ENCODE data around the gene EXT2. TPM values are rescaled to one million over a fixed set of nuclear protein-coding genes. Genes with fewer than 3 reads are reported as not detected.

The EXT2 gene
- total RNA-seq, 1 donor from 2014 or later: 67.7 TPM

- H3K9ac ChIP-seq (ENCODE audit: low read length): no peak overlapping the region
- DNase-seq (ENCODE audit: low read depth) (no peak), FAIRE-seq (no peak)
- H2AFZ ChIP-seq (ENCODE audit: low read depth, low read length): no peak overlapping the region
- Mint-ChIP-seq H3K27ac (ENCODE audit: unreplicated experiment) (no peak overlapping the region), H3K36me3 (ENCODE audit: low read depth, unreplicated experiment) (no peaks in the 10 kb centered on the region), H3K9me3 (ENCODE audit: unreplicated experiment) (peaks cover 3% of the 10 kb centered on the region), H3K4me3 (ENCODE audit: unreplicated experiment) (no peak overlapping the region), H3K27me3 (ENCODE audit: low read depth, unreplicated experiment) (peaks cover 30% of the 10 kb centered on the region), H3K4me1 (ENCODE audit: low read depth, unreplicated experiment) (no peaks in the 10 kb centered on the region)
- no peak overlapping the region for H3K27ac ChIP-seq (ENCODE audit: low read depth, low read length)
- H4K20me1 ChIP-seq (ENCODE audit: insufficient read depth, low read length): no peaks in the 10 kb centered on the region
- H3K9me3 ChIP-seq (ENCODE audit: insufficient read depth, low read depth, low read length): no peaks in the 10 kb centered on the region
- no peak overlapping the region for H3K4me2 ChIP-seq (ENCODE audit: low read length)
- no peak overlapping the region for H3K4me3 ChIP-seq (ENCODE audit: insufficient read depth, low read depth, low read length)
- H3K79me2 ChIP-seq (ENCODE audit: insufficient read depth, low read length): no peaks in the 10 kb centered on the region
- H3K36me3 ChIP-seq (ENCODE audit: insufficient read depth, low read length): no peaks in the 10 kb centered on the region
- H3K27me3 ChIP-seq (ENCODE audit: insufficient read depth, low read length): peaks cover 2% of the 10 kb centered on the region
- H3K4me1 ChIP-seq (ENCODE audit: insufficient read depth, low read length): no peaks in the 10 kb centered on the region
- TF ChIP-seq EZH2 (IDR thresholded peaks at IDR 0.05; ENCODE audit: insufficient read depth, low read length): no peak
- no peak for TF ChIP-seq CTCF (IDR thresholded peaks at IDR 0.05; ENCODE audit: insufficient read depth, low read depth, low read length)
Measured at GRCh38 chr11:44275961-44276550, 180.6 kb downstream of the EXT2 start.

GRCh38 chr11:44277196-44278090, 182.0 kb downstream of the EXT2 start:
- Mint-ChIP-seq H3K4me3 (ENCODE audit: unreplicated experiment) (no peak overlapping the region), H3K36me3 (ENCODE audit: low read depth, unreplicated experiment) (no peaks in the 10 kb centered on the region), H3K9me3 (ENCODE audit: unreplicated experiment) (no peaks in the 10 kb centered on the region), H3K27me3 (ENCODE audit: low read depth, unreplicated experiment) (peaks cover 31% of the 10 kb centered on the region), H3K4me1 (ENCODE audit: low read depth, unreplicated experiment) (no peaks in the 10 kb centered on the region), H3K27ac (ENCODE audit: unreplicated experiment) (no peak overlapping the region)
- Histone ChIP-seq H3K4me3 (ENCODE audit: insufficient read depth, low read depth, low read length) (no peak overlapping the region), H3K9me3 (ENCODE audit: insufficient read depth, low read depth, low read length) (no peaks in the 10 kb centered on the region), H2AFZ (ENCODE audit: low read depth, low read length) (no peak overlapping the region), H3K79me2 (ENCODE audit: insufficient read depth, low read length) (no peaks in the 10 kb centered on the region), H3K27ac (ENCODE audit: low read depth, low read length) (no peak overlapping the region), H3K9ac (ENCODE audit: low read length) (no peak overlapping the region), H3K27me3 (ENCODE audit: insufficient read depth, low read length) (peaks cover 2% of the 10 kb centered on the region), H3K4me1 (ENCODE audit: insufficient read depth, low read length) (no peaks in the 10 kb centered on the region), H4K20me1 (ENCODE audit: insufficient read depth, low read length) (no peaks in the 10 kb centered on the region), H3K4me2 (ENCODE audit: low read length) (no peak overlapping the region), H3K36me3 (ENCODE audit: insufficient read depth, low read length) (no peaks in the 10 kb centered on the region)
- FAIRE-seq (no peak), DNase-seq (ENCODE audit: low read depth) (no peak)
- TF ChIP-seq CTCF (IDR thresholded peaks at IDR 0.05; ENCODE audit: insufficient read depth, low read depth, low read length) (no peak), EZH2 (IDR thresholded peaks at IDR 0.05; ENCODE audit: insufficient read depth, low read length) (no peak)

Measured in astrocyte (in vitro differentiated cells and primary cell).